Gastrocnemius medialis (tissue), 4 donors: ENCODE data around the gene NIPA2. TPM values are rescaled to one million over a fixed set of nuclear protein-coding genes. Genes with fewer than 3 reads are reported as not detected.

Experiments used
- ATAC-seq, 2 donors: fragments of 150-250 bp; one replicate each; pipeline ENCODE4 v1.9.1; 2016
- DNase-seq, 2 donors: peaks; one replicate each; pipeline ENCODE4 v3.0.0-alpha.2; 2019
- H3K27ac ChIP-seq, 4 donors: fragments of 200-600 bp; sonication (generic); 1 replicate in 1 of 4; 2 replicates in 3 of 4; pipeline ENCODE4 v1.5.1; 2016 to 2018; ENCODE audit warnings: mild to moderate bottlenecking in 2 of 4, moderate library complexity in 1 of 4
- H3K27me3 ChIP-seq, 3 donors: fragments of 200-600 bp; sonication (generic) in 2 of 3; 1 replicate in 1 of 3; 2 replicates in 2 of 3; pipeline versions ENCODE4 v1.5.1 to v1.6.0; 2016 to 2019; ENCODE audit warnings: mild to moderate bottlenecking in 1 of 3, moderate library complexity in 1 of 3
- H3K36me3 ChIP-seq, 2 donors: fragments of 200-600 bp; sonication (generic) in 1 of 2; one replicate each; pipeline ENCODE4 v1.5.1; 2017 to 2018
- H3K4me1 ChIP-seq, 2 donors: fragments of 200-600 bp; sonication (generic) in 1 of 2; one replicate each; pipeline ENCODE4 v1.5.1; 2016 to 2017; ENCODE audit warnings: mild to moderate bottlenecking in 2 of 2
- H3K4me3 ChIP-seq, 4 donors: fragments of 200-600 bp; sonication (generic) in 3 of 4; 1 replicate in 1 of 4; 2 replicates in 3 of 4; pipeline ENCODE4 v1.5.1; 2016 to 2019; ENCODE audit warnings: mild to moderate bottlenecking in 2 of 4
- H3K9me3 ChIP-seq, 3 donors: fragments of 200-600 bp; sonication (generic) in 2 of 3; 1 replicate in 1 of 3; 2 replicates in 2 of 3; pipeline ENCODE4 v1.5.1; 2016 to 2019
- CTCF ChIP-seq, 5 experiments: fragments of 450-650 bp in 3 of 5; fragments of 200-600 bp in 2 of 5; sonication (generic) in 2 of 5; IDR thresholded peaks in 4 of 5; conservative IDR thresholded peaks in 1 of 5; 1 replicate in 4 of 5; 2 replicates in 1 of 5; pipeline ENCODE4 v1.5.1; 2016 to 2019; ENCODE audit warnings: antibody characterized with exemption in 5 of 5, mild to moderate bottlenecking in 3 of 5, moderate library complexity in 3 of 5
- POLR2A ChIP-seq, 2 donors: fragments of 450-650 bp; IDR thresholded peaks; one replicate each; pipeline ENCODE4 v1.6.1; 2017; ENCODE audit warnings: antibody characterized with exemption in 2 of 2, mild to moderate bottlenecking in 2 of 2, moderate library complexity in 2 of 2
- in situ Hi-C, 4 donors: fragments of 200-750 bp; cut with MboI; loops; one replicate each; pipeline versions ENCODE4 v1.15.0 to v1.8.0; 2017; ENCODE audit warnings: low sequenced_read_pairs in 4 of 4
- intact Hi-C: fragments of 100-400 bp; cut with DNase I; formaldehyde crosslinking; loops from one replicate; pipeline ENCODE4 v1.15.1; 2023; ENCODE audit warnings: low total_unique reads
- total RNA-seq, 4 donors: library from RNA; depleted of rRNA; stranded (reverse); fragments of >200 nt; gene quantifications; one replicate each; pipeline versions ENCODE4 v1.1.0 to v1.2.3, GENCODE V29; 2016

Gene NIPA2
- total RNA-seq, 4 donors from 2014 or later: 27.3 to 43.5 (median 38.6) TPM

- intact Hi-C loops (no loop called here), in situ Hi-C loops (no loop called here)
- Histone ChIP-seq H3K27me3 (no peaks in the 10 kb centered on the region), H3K4me3 (no peak overlapping the region), H3K27ac (no peak overlapping the region), H3K36me3 (peaks cover 0 to 37% of the 10 kb centered on the region in 2 donors), H3K4me1 (no peaks in the 10 kb centered on the region), H3K9me3 (no peaks in the 10 kb centered on the region)
- no peak for DNase-seq
- no peak for TF ChIP-seq CTCF (IDR thresholded peaks at IDR 0.05 in 4 of 5, conservative IDR thresholded peaks at IDR 0.05 in 1 of 5)
- TF ChIP-seq POLR2A (IDR thresholded peaks at IDR 0.05): no peak
- ATAC-seq: no peak
Observed at GRCh38 chr15:22827125-22827524, 11.3 kb upstream of the NIPA2 start.

- intact Hi-C loops (loop anchor here (10.0 kb wide), 1 partner anchor 153 kb away; the partner anchor contains the start of gene CYFIP1), in situ Hi-C loops (loop anchor here in 1 of 4 donors (10.0 kb wide), 1 partner anchor 203 kb away; the partner anchor contains the start of gene TUBGCP5)
- no peak overlapping the region for H3K4me3 ChIP-seq
- DNase-seq (no peak), ATAC-seq (no peak)
- no peak overlapping the region for H3K27ac ChIP-seq
- no peaks in the 10 kb centered on the region for H3K9me3 ChIP-seq
- no peaks in the 10 kb centered on the region for H3K36me3 ChIP-seq
- no peaks in the 10 kb centered on the region for H3K4me1 ChIP-seq
- TF ChIP-seq CTCF (IDR thresholded peaks at IDR 0.05 in 4 of 5, conservative IDR thresholded peaks at IDR 0.05 in 1 of 5) (no peak), POLR2A (IDR thresholded peaks at IDR 0.05) (no peak)
- no peaks in the 10 kb centered on the region for H3K27me3 ChIP-seq
Observed at GRCh38 chr15:22831473-22831872, 7.0 kb upstream of the NIPA2 start.

- in situ Hi-C loops: loop anchor here in 1 of 4 donors (10.0 kb wide), 1 partner anchor 196 kb away; the partner anchor contains the start of gene TUBGCP5
Observed at GRCh38 chr15:22839046-22839695, 705 bp downstream of the NIPA2 start.

GRCh38 chr15:22844421-22845288 lies 6.2 kb downstream of the NIPA2 start:
- TF ChIP-seq POLR2A (IDR thresholded peaks at IDR 0.05) (no peak), CTCF (IDR thresholded peaks at IDR 0.05 in 4 of 5, conservative IDR thresholded peaks at IDR 0.05 in 1 of 5) (no peak)
- intact Hi-C loops: no loop called here

More at GRCh38 chr15:22839046-22839695, 705 bp downstream of the NIPA2 start:
- peak in 1 of 2 donors; percentile 13 for ATAC-seq
- H3K27me3 ChIP-seq: no peaks in the 10 kb centered on the region
- intact Hi-C loops: loop anchor here (5.0 to 10.0 kb wide), 2 partner anchors 146 to 198 kb away; partner anchors contain the start of genes CYFIP1 and TUBGCP5
- no peaks in the 10 kb centered on the region for H3K36me3 ChIP-seq
- H3K9me3 ChIP-seq: no peaks in the 10 kb centered on the region
- TF ChIP-seq POLR2A (IDR thresholded peaks at IDR 0.05) (no peak), CTCF (IDR thresholded peaks at IDR 0.05 in 4 of 5, conservative IDR thresholded peaks at IDR 0.05 in 1 of 5) (no peak)
- H3K27ac ChIP-seq: peak overlapping the region; percentile 87 to 96 (median 91)
- peak overlapping the region; percentile 70 to 77 (median 75) for H3K4me3 ChIP-seq
- H3K4me1 ChIP-seq: peaks cover 17 to 20% of the 10 kb centered on the region in 2 donors
- no peak for DNase-seq

More at GRCh38 chr15:22844421-22845288, 6.2 kb downstream of the NIPA2 start:
- H3K36me3 ChIP-seq: no peaks in the 10 kb centered on the region
- no peaks in the 10 kb centered on the region for H3K9me3 ChIP-seq
- H3K27me3 ChIP-seq: no peaks in the 10 kb centered on the region
- H3K27ac ChIP-seq: peak overlapping the region; percentile 28 to 70 (median 64)
- H3K4me1 ChIP-seq: peaks cover 16 to 27% of the 10 kb centered on the region in 2 donors
- no peak for DNase-seq
- no peak overlapping the region for H3K4me3 ChIP-seq
- in situ Hi-C loops: no loop called here
- peak; percentile 38 to 81 for ATAC-seq
